ENCODE results near the gene FBXW8. TPM values are rescaled to one million over a fixed set of nuclear protein-coding genes. Genes with fewer than 3 reads are reported as not detected.

The FBXW8 gene
- total RNA-seq, 2 experiments from 2014 or later = 7.2 TPM

GRCh38 chr12:117064049-117064448, 153.3 kb downstream of the FBXW8 start:
- H3K4me1 Mint-ChIP-seq = peaks cover 42% of the 10 kb centered on the region
- no peaks in the 10 kb centered on the region for H3K27me3 Mint-ChIP-seq

GRCh38 chr12:117064596-117064995, 153.8 kb downstream of the FBXW8 start:
- Mint-ChIP-seq H3K27ac (peak overlapping the region; percentile 44), H3K36me3 (ENCODE audit: low read depth) (no peaks in the 10 kb centered on the region)

More at GRCh38 chr12:117064049-117064448, 153.3 kb downstream of the FBXW8 start:
- POLR2A ChIA-PET = interaction anchor here (1.0 to 2.6 kb wide), 3 partner anchors 22 to 140 kb away, joined by 3 to 24 read pairs (median 4); partner anchors contain the start of gene TESC
- CTCF ChIA-PET = interaction anchor here (1.4 to 2.0 kb wide), 2 partner anchors 35 to 38 kb away, joined by 5 read pairs; partner anchors contain the start of gene TESC
- Mint-ChIP-seq H3K4me3 (no peak overlapping the region), H3K27ac (peak overlapping the region; percentile 84), H3K9me3 (no peaks in the 10 kb centered on the region), H3K36me3 (ENCODE audit: low read depth) (no peaks in the 10 kb centered on the region)
- no peak for DNase-seq

GRCh38 chr12:117067016-117067415, 156.3 kb downstream of the FBXW8 start:
- H3K27me3 Mint-ChIP-seq = no peaks in the 10 kb centered on the region
- POLR2A ChIA-PET = interaction anchor here (0.6 to 1.4 kb wide), 2 partner anchors 31 to 84 kb away, joined by 3 to 5 read pairs; no protein-coding TSS in a partner anchor
- peaks cover 46% of the 10 kb centered on the region for H3K4me1 Mint-ChIP-seq
- no peak overlapping the region for H3K4me3 Mint-ChIP-seq
- no peaks in the 10 kb centered on the region for H3K9me3 Mint-ChIP-seq
- H3K36me3 Mint-ChIP-seq (ENCODE audit: low read depth) = no peaks in the 10 kb centered on the region
- CTCF ChIA-PET = no interaction called here
- no peak overlapping the region for H3K27ac Mint-ChIP-seq
- DNase-seq = no peak

More at GRCh38 chr12:117064596-117064995, 153.8 kb downstream of the FBXW8 start:
- Mint-ChIP-seq H3K9me3 (no peaks in the 10 kb centered on the region), H3K27me3 (no peaks in the 10 kb centered on the region), H3K4me1 (peaks cover 42% of the 10 kb centered on the region), H3K4me3 (no peak overlapping the region)
- DNase-seq = no peak
- CTCF ChIA-PET = interaction anchor here (2.0 kb wide), 1 partner anchor 38 kb away, joined by 5 read pairs; no protein-coding TSS in a partner anchor
- POLR2A ChIA-PET = interaction anchor here (2.6 kb wide), 1 partner anchor 34 kb away, joined by 24 read pairs; the partner anchor contains the start of gene TESC

GRCh38 chr12:117067638-117068037, 156.9 kb downstream of the FBXW8 start:
- DNase-seq = no peak
- no peak overlapping the region for H3K27ac Mint-ChIP-seq
- no peaks in the 10 kb centered on the region for H3K9me3 Mint-ChIP-seq
- no peaks in the 10 kb centered on the region for H3K27me3 Mint-ChIP-seq
- POLR2A ChIA-PET = interaction anchor here (0.6 to 1.4 kb wide), 2 partner anchors 30 to 83 kb away, joined by 3 to 5 read pairs; no protein-coding TSS in a partner anchor
- no peaks in the 10 kb centered on the region for H3K36me3 Mint-ChIP-seq (ENCODE audit: low read depth)
- H3K4me3 Mint-ChIP-seq = no peak overlapping the region
- peaks cover 42% of the 10 kb centered on the region for H3K4me1 Mint-ChIP-seq
- CTCF ChIA-PET = no interaction called here

GRCh38 chr12:117068492-117068891, 157.7 kb downstream of the FBXW8 start:
- POLR2A ChIA-PET = no interaction called here

GRCh38 chr12:117069101-117069797, 158.5 kb downstream of the FBXW8 start:
- ChIA-PET POLR2A (no interaction called here), CTCF (no interaction called here)
- no peak overlapping the region for H3K27ac Mint-ChIP-seq

More at GRCh38 chr12:117068492-117068891, 157.7 kb downstream of the FBXW8 start:
- Mint-ChIP-seq H3K27ac (no peak overlapping the region), H3K4me1 (peaks cover 34% of the 10 kb centered on the region), H3K27me3 (no peaks in the 10 kb centered on the region), H3K36me3 (ENCODE audit: low read depth) (no peaks in the 10 kb centered on the region), H3K9me3 (no peaks in the 10 kb centered on the region), H3K4me3 (no peak overlapping the region)
- DNase-seq = no peak
- CTCF ChIA-PET = no interaction called here

GRCh38 chr12:117069926-117070900, 159.5 kb downstream of the FBXW8 start:
- no peak overlapping the region for H3K4me3 Mint-ChIP-seq
- ChIA-PET CTCF (interaction anchor here (0.9 kb wide), 1 partner anchor 12 kb away, joined by 4 read pairs; no protein-coding TSS in a partner anchor), POLR2A (no interaction called here)
- H3K4me1 Mint-ChIP-seq = peaks cover 17% of the 10 kb centered on the region
- no peaks in the 10 kb centered on the region for H3K9me3 Mint-ChIP-seq
- no peak overlapping the region for H3K27ac Mint-ChIP-seq
- no peaks in the 10 kb centered on the region for H3K27me3 Mint-ChIP-seq
- DNase-seq = no peak
- H3K36me3 Mint-ChIP-seq (ENCODE audit: low read depth) = no peaks in the 10 kb centered on the region

More at GRCh38 chr12:117069101-117069797, 158.5 kb downstream of the FBXW8 start:
- H3K36me3 Mint-ChIP-seq (ENCODE audit: low read depth) = no peaks in the 10 kb centered on the region
- peaks cover 26% of the 10 kb centered on the region for H3K4me1 Mint-ChIP-seq
- H3K4me3 Mint-ChIP-seq = no peak overlapping the region
- no peaks in the 10 kb centered on the region for H3K27me3 Mint-ChIP-seq
- H3K9me3 Mint-ChIP-seq = no peaks in the 10 kb centered on the region
- DNase-seq = no peak

GRCh38 chr12:117071009-117071408, 160.3 kb downstream of the FBXW8 start:
- no peak for DNase-seq
- Mint-ChIP-seq H3K27me3 (no peaks in the 10 kb centered on the region), H3K4me3 (no peak overlapping the region), H3K9me3 (no peaks in the 10 kb centered on the region), H3K36me3 (ENCODE audit: low read depth) (no peaks in the 10 kb centered on the region), H3K27ac (no peak overlapping the region), H3K4me1 (peaks cover 11% of the 10 kb centered on the region)
- ChIA-PET CTCF (interaction anchor here (0.9 kb wide), 1 partner anchor 13 kb away, joined by 4 read pairs; no protein-coding TSS in a partner anchor), POLR2A (no interaction called here)

- no peaks in the 10 kb centered on the region for H3K9me3 Mint-ChIP-seq
- DNase-seq = no peak
- peaks cover 17% of the 10 kb centered on the region for H3K4me1 Mint-ChIP-seq
- ChIA-PET CTCF (no interaction called here), POLR2A (no interaction called here)
- no peak overlapping the region for H3K4me3 Mint-ChIP-seq
- H3K27ac Mint-ChIP-seq = no peak overlapping the region
- no peaks in the 10 kb centered on the region for H3K27me3 Mint-ChIP-seq
- no peaks in the 10 kb centered on the region for H3K36me3 Mint-ChIP-seq (ENCODE audit: low read depth)
These were observed 161.4 kb downstream of the FBXW8 start for GRCh38 chr12:117072106-117072505.

GRCh38 chr12:117072736-117073490, 162.2 kb downstream of the FBXW8 start:
- Mint-ChIP-seq H3K27me3 (no peaks in the 10 kb centered on the region), H3K36me3 (ENCODE audit: low read depth) (no peaks in the 10 kb centered on the region), H3K4me3 (no peak overlapping the region), H3K4me1 (peaks cover 20% of the 10 kb centered on the region), H3K9me3 (no peaks in the 10 kb centered on the region), H3K27ac (no peak overlapping the region)
- no peak for DNase-seq
- ChIA-PET CTCF (no interaction called here), POLR2A (interaction anchor here (1.0 kb wide), 2 partner anchors 25 to 28 kb away, joined by 3 read pairs; no protein-coding TSS in a partner anchor)

- no peak overlapping the region for H3K4me3 Mint-ChIP-seq
- POLR2A ChIA-PET = interaction anchor here (1.0 kb wide), 2 partner anchors 24 to 27 kb away, joined by 3 read pairs; no protein-coding TSS in a partner anchor
- peaks cover 20% of the 10 kb centered on the region for H3K4me1 Mint-ChIP-seq
These were observed 162.9 kb downstream of the FBXW8 start for GRCh38 chr12:117073611-117074010.

More at GRCh38 chr12:117073611-117074010, 162.9 kb downstream of the FBXW8 start:
- Mint-ChIP-seq H3K27ac (no peak overlapping the region), H3K9me3 (no peaks in the 10 kb centered on the region), H3K36me3 (ENCODE audit: low read depth) (no peaks in the 10 kb centered on the region), H3K27me3 (no peaks in the 10 kb centered on the region)
- CTCF ChIA-PET = no interaction called here
- DNase-seq = no peak
